GM21515 (cell line): Measurements from ENCODE around the gene POU6F2.
"Not testable (repeated sequence)": the region's sequence is repeated elsewhere in the genome, so short reads cannot be mapped to it uniquely, and the experiment has no call there.

Experiments
- ATAC-seq: cut with Tn5 transposase; IDR thresholded peaks from one replicate; pipeline ENCODE4 v1.9.1; 2021; ENCODE audit not compliant: unreplicated experiment

Gene POU6F2

GRCh38 chr7:39299695-39300094, 322.0 kb downstream of the POU6F2 start:
- no peak for ATAC-seq

- no peak for ATAC-seq
Observed at GRCh38 chr7:39300276-39300675, 322.6 kb downstream of the POU6F2 start.

DNA sequence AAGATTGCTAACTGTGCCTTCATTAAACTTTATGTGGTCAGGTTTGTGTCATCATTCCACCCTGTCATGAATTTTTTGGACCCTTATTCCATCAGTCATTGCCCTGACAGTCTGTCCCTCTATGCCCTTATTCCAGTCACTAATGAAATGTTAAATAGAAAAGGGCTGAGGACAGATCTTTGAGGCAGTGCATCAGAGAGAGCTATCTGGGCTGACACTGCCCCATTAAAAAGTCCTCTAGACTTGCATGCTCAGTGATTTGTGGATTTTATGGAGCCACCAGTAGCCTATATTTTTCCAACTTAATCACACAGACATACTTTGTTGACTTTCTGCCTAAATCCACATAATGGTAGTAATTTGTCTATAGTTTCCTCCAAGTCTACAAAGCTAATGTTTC, 323.8 kb downstream of the POU6F2 start:
- no peak for ATAC-seq

GRCh38 chr7:39304178-39304577, 326.5 kb downstream of the POU6F2 start:
- no peak for ATAC-seq

GRCh38 chr7:39304668-39305405, 327.1 kb downstream of the POU6F2 start:
- ATAC-seq: no peak

DNA sequence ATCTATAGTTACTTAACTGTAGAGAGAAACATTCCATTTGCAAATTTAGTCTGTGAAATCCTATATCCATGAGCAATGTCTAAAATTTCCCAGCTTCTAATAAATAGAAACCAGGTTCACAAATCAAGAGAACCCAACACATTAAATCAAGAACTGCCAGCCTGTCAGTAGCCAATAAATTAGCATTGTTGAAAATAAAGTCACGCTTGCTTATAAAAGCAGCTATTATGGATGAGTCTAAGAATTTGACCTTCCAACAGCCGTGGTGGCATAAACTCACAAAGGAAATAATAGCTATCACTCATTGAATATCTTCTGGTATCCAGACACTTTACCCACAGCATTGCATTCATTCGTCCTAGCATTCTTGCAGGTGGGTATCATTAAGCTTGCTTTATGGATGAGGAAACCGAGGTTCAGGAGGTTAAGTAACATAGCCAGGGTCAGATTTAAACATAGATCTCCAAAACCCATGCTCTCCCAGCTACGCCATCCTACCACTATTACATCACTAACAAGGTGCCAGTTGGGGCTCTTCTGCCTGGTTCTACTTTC, 328.4 kb downstream of the POU6F2 start:
- ATAC-seq: no peak

GRCh38 chr7:39310699-39311098, 333.0 kb downstream of the POU6F2 start:
- ATAC-seq: no peak

GRCh38 chr7:39312254-39312989, 334.7 kb downstream of the POU6F2 start:
- no peak for ATAC-seq

DNA sequence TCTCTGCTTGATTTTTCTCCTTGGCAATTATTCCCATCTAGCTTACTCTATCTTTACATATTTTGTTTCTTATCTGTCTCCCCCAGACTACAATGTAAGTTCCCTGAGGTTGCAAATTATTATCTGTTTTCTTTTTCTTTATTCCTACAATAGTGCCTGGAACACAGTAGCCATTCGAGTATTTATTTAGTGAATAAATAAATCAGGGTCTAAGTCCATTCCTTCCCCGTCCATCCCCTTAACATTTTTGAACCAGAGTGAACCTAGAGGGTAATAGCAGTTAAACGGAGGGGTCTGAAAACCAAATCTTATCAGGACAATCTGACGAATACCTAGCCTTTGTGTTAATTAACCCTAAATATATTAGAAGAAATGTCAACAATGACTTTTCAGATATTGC, 335.7 kb downstream of the POU6F2 start:
- ATAC-seq: no peak

DNA sequence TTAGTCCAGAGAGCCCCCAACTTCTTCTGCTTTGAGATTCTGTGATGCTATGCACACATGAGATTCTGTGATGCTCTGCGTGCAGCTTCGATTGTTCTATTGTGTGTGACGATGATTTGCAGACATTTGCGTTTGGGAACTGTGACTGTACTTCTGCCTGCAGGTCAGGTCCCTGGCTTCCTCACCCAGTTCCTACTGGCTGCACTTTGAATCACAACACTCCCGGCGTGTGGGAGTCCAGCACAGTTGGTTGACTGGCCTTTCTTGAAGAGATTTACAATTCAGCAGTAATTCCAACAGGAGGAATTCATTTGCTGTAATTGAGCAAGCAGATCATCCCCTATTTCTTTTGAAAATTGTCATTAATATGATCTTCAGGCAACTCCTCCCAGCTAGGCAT, 336.3 kb downstream of the POU6F2 start:
- no peak for ATAC-seq

- ATAC-seq: no peak
Observed at GRCh38 chr7:39317107-39317506, 339.4 kb downstream of the POU6F2 start.

DNA sequence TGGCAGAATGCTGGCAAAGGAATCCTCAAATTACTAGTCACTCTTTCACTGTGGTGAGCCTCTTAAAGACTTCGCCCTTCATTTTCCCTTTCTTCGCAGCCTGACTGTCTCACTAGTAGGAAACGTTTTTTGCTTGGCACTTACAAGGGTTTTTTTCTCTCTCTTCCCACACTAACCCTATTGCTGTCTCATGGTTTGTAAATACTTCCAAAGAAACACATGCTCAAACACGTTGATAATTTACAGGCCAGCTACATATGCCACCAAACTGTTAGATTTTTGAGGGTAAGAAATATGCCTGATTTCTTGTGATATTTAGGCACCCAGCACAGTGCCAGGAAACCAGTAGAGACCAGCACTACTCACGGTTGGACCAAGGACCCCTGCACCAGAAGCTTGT, 340.2 kb downstream of the POU6F2 start:
- no peak for ATAC-seq

- ATAC-seq: no peak
Observed at GRCh38 chr7:39321245-39321644, 343.5 kb downstream of the POU6F2 start.

- no peak for ATAC-seq
Observed at GRCh38 chr7:39321909-39322498, 344.3 kb downstream of the POU6F2 start.

DNA sequence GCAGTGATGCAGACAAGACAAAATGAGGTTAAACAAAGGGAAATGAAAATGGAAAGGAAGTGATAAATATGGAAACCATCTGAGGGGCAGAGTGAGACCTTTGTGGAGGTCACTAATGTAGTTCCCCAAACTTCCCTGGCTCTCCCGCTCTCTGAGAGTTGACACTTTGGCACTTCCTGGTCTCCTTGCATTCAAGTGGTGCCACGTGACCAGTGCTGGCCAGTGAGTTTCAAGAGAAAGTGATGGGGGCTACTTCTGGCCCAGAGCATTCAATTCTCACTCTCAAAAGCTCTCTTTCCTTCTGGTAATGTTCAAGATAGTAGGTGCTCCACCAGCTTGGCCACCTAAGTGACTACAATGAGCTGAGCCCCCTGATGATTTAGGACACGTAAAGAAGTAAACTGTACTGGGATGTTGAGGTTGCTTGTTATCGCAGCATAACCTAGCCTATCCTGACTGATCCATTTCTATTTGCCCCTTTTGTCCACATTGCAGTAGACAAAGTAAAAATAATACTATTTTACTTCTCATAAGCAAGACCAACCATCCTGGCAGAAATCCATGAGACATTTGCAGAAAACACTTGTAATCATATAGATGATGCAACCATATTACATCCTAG, 346.5 kb downstream of the POU6F2 start:
- ATAC-seq: no peak

GRCh38 chr7:39331607-39332006, 353.9 kb downstream of the POU6F2 start:
- ATAC-seq: not testable (repeated sequence)

GRCh38 chr7:39332142-39332541, 354.4 kb downstream of the POU6F2 start:
- ATAC-seq: no peak

- no peak for ATAC-seq
Observed at GRCh38 chr7:39333701-39334100, 356.0 kb downstream of the POU6F2 start.

GRCh38 chr7:39336442-39336841, 358.7 kb downstream of the POU6F2 start:
- ATAC-seq: no peak

DNA sequence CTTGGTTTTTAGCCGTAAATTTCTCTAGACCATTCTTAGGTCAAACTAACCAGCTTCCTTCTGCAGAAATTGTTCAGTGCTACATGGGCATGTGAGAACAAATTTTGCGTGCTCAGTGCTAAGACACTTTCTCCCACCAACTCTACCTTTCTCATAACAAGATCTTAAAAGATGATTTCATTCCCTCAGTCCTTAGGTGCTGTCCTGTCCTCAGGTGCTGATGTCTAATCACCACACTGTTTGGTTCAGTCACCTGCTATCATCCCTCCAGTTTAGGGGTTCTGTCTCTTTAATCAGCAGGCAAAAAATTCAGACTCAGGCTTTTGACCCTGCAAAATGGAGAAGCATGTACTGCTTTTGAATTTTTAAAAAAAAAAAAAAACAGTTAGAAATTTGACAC, 361.0 kb downstream of the POU6F2 start:
- no peak for ATAC-seq

- no peak for ATAC-seq
Observed at GRCh38 chr7:39339591-39339990, 361.9 kb downstream of the POU6F2 start.
